ENCODE results near the gene SMG6.

GRCh38 chr17:2194889-2195335, 108.7 kb downstream of the SMG6 start:
- TF ChIP-seq TARDBP (CRISPR knock-in tag; IDR thresholded peaks at IDR 0.05) (no peak), ZNF510 (CRISPR knock-in tag; IDR thresholded peaks at IDR 0.05; ENCODE audit: low read depth) (no peak), NCOA5 (CRISPR knock-in tag; IDR thresholded peaks at IDR 0.05) (no peak)

Data from HepG2 (cell line).